PC-9 (cell line): ENCODE results near the gene KPNA4.

Experiments
- EZH2 ChIP-seq: fragments of 200-600 bp; sonication (generic); IDR thresholded peaks from 2 replicates; pipeline ENCODE4 v1.8.0; 2017; ENCODE audit warnings: antibody characterized with exemption, low read depth
- TF ChIP-seq, protein P1 (sequence below): fragments of 200-600 bp; sonication (generic); conservative IDR thresholded peaks from 2 replicates; pipeline ENCODE4 v1.6.1; 2017; ENCODE audit warnings: mixed run types, antibody characterized with exemption, mild to moderate bottlenecking, moderate library complexity

DNA sequence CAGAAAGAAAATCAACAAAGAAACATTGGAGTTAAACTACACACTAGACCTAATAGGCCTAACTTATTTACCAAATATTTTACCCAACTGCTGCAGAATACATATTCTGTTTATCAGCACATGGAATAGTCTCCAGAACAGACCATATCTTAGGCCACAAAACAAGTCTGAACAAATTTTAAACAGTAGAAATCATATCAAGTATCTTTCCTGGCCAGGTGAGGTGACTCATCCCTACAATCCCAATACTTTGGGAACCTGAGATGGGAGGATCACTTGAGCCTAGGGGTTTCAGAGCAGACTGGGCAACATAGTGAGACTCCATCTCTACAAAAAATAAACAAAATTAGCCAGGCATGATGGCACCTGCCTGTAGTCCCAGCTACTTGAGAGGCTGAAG is 18.1 kb upstream of the KPNA4 start:
- TF ChIP-seq, protein P1, sequence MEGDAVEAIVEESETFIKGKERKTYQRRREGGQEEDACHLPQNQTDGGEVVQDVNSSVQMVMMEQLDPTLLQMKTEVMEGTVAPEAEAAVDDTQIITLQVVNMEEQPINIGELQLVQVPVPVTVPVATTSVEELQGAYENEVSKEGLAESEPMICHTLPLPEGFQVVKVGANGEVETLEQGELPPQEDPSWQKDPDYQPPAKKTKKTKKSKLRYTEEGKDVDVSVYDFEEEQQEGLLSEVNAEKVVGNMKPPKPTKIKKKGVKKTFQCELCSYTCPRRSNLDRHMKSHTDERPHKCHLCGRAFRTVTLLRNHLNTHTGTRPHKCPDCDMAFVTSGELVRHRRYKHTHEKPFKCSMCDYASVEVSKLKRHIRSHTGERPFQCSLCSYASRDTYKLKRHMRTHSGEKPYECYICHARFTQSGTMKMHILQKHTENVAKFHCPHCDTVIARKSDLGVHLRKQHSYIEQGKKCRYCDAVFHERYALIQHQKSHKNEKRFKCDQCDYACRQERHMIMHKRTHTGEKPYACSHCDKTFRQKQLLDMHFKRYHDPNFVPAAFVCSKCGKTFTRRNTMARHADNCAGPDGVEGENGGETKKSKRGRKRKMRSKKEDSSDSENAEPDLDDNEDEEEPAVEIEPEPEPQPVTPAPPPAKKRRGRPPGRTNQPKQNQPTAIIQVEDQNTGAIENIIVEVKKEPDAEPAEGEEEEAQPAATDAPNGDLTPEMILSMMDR, result no peak
- TF ChIP-seq EZH2, result no peak
